Progenitor cell of endocrine pancreas (in vitro differentiated cells): ENCODE data around the gene SURF2. TPM values are rescaled to one million over a fixed set of nuclear protein-coding genes. Genes with fewer than 3 reads are reported as not detected.
A peak's percentile ranks its signal among the peaks of the same experiment; 100 is the strongest.
"Not testable (repeated sequence)": the region's sequence is repeated elsewhere in the genome, so short reads cannot be mapped to it uniquely, and the experiment has no call there.

Source experiments
- DNase-seq: peaks from one replicate; pipeline ENCODE4 v3.0.0; 2021; ENCODE audit warnings: low spot score; ENCODE audit not compliant: unreplicated experiment
- H3K27ac Mint-ChIP-seq: 2 replicates; pipeline ENCODE4 v1.8.0; 2021; ENCODE audit warnings: mild to moderate bottlenecking, moderate library complexity, mixed read lengths
- H3K27me3 Mint-ChIP-seq: 2 replicates; pipeline ENCODE4 v1.8.0; 2021; ENCODE audit warnings: mixed read lengths
- H3K36me3 Mint-ChIP-seq: 2 replicates; pipeline ENCODE4 v1.8.0; 2022; ENCODE audit warnings: mixed read lengths; ENCODE audit not compliant: insufficient read depth
- H3K4me1 Mint-ChIP-seq: 2 replicates; pipeline ENCODE4 v1.8.0; 2021; ENCODE audit warnings: low read depth, mixed read lengths
- H3K4me3 Mint-ChIP-seq: 2 replicates; pipeline ENCODE4 v1.8.0; 2021; ENCODE audit warnings: low read depth, mild to moderate bottlenecking, moderate library complexity, mixed read lengths
- H3K9me3 Mint-ChIP-seq: 2 replicates; pipeline ENCODE4 v1.8.0; 2021; ENCODE audit warnings: low read depth, mixed read lengths
- total RNA-seq: library from RNA; stranded (reverse); gene quantifications from 2 replicates; pipeline ENCODE4 v1.2.1, GENCODE V29; 2021
- TF ChIP-seq, protein P1 (sequence below): fragments of 200-600 bp; sonication (generic); IDR thresholded peaks from one replicate; pipeline ENCODE4 v1.5.0; 2021; ENCODE audit warnings: antibody characterized with exemption, mild to moderate bottlenecking; ENCODE audit not compliant: unreplicated experiment

Gene SURF2
- total RNA-seq, 1 donor from 2014 or later: 19.8 TPM

DNA sequence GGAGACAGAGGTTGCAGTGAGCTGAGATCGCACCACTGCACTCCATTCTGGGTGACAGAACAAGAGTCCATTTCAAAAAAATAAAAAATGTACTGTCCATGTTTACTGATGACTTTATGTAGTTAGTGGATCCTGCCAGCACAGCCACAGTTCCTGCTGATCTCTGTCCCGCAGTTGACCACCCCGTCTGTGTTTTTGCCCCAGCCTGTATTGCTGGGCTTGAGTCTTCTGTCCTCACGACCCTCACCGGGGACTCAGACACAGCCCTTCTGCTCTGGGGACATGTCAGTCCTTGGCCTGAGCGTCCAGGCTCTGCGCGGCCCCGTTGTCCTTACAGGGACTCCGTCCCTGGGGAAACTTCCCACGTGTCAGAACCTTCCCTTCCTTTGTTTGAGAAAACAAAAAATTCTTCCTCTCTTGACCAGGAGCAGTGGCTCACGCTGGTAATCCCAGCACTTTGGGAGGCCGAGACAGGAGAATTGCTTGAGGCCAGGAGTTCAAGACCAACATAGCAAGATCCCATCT is 34.9 kb upstream of the SURF2 start:
- H3K27ac Mint-ChIP-seq: no peak overlapping the region
- no peaks in the 10 kb centered on the region for H3K4me1 Mint-ChIP-seq
- no peak for DNase-seq
- TF ChIP-seq, protein P1, sequence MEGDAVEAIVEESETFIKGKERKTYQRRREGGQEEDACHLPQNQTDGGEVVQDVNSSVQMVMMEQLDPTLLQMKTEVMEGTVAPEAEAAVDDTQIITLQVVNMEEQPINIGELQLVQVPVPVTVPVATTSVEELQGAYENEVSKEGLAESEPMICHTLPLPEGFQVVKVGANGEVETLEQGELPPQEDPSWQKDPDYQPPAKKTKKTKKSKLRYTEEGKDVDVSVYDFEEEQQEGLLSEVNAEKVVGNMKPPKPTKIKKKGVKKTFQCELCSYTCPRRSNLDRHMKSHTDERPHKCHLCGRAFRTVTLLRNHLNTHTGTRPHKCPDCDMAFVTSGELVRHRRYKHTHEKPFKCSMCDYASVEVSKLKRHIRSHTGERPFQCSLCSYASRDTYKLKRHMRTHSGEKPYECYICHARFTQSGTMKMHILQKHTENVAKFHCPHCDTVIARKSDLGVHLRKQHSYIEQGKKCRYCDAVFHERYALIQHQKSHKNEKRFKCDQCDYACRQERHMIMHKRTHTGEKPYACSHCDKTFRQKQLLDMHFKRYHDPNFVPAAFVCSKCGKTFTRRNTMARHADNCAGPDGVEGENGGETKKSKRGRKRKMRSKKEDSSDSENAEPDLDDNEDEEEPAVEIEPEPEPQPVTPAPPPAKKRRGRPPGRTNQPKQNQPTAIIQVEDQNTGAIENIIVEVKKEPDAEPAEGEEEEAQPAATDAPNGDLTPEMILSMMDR: no peak
- H3K9me3 Mint-ChIP-seq: peaks cover 5% of the 10 kb centered on the region
- peaks cover 6% of the 10 kb centered on the region for H3K27me3 Mint-ChIP-seq
- no peak overlapping the region for H3K4me3 Mint-ChIP-seq
- no peaks in the 10 kb centered on the region for H3K36me3 Mint-ChIP-seq

DNA sequence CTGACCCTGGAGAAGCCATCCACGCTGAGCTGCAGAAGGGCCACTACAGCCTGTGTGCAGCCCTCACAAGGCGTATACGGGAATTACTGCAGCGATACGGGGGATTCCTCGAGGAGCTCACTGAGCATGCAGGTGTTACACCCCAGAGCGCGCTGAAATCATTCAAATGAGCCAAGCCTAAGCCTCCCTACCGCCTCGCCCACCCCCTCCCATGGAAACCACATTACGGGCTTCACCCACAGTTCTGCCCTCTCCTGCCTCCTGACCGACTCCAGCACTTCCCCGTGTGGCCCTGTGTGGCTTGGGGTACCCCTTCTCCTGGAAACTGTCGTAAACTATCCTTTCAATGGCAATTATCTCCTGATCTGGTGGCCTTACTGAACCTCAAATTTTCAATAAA is 33.6 kb upstream of the SURF2 start:
- DNase-seq: no peak
- Mint-ChIP-seq H3K27me3 (peaks cover 2% of the 10 kb centered on the region), H3K27ac (peak overlapping the region; percentile 33)

DNA sequence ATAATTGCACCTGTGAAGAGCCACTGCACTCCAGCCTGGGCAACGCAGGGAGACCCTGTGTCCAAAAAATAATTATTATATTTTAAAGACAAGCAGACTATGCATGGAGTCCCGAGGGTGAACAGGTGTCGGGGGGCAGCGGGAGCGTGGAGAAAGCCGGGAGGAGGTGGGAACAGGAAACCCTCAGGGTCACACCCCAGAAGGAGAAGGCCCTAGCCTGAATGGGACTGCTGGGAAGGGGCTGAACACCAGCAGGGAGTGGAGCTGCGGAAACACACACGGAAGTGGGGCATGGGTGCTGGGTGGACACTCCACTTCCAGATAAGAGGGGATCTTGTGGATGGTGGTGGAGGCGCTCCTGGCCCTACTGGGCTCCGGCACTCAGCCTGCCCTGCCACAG is 33.1 kb upstream of the SURF2 start:
- peaks cover 2% of the 10 kb centered on the region for H3K27me3 Mint-ChIP-seq
- no peak for DNase-seq
- H3K27ac Mint-ChIP-seq: no peak overlapping the region
- TF ChIP-seq, protein P1: no peak
- H3K4me3 Mint-ChIP-seq: no peak overlapping the region
- H3K9me3 Mint-ChIP-seq: peaks cover 5% of the 10 kb centered on the region
- H3K4me1 Mint-ChIP-seq: no peaks in the 10 kb centered on the region
- H3K36me3 Mint-ChIP-seq: no peaks in the 10 kb centered on the region

More for the DNA sequence above, 33.6 kb upstream of the SURF2 start:
- peaks cover 5% of the 10 kb centered on the region for H3K9me3 Mint-ChIP-seq
- TF ChIP-seq, protein P1: no peak
- no peaks in the 10 kb centered on the region for H3K36me3 Mint-ChIP-seq
- no peaks in the 10 kb centered on the region for H3K4me1 Mint-ChIP-seq
- H3K4me3 Mint-ChIP-seq: no peak overlapping the region

DNA sequence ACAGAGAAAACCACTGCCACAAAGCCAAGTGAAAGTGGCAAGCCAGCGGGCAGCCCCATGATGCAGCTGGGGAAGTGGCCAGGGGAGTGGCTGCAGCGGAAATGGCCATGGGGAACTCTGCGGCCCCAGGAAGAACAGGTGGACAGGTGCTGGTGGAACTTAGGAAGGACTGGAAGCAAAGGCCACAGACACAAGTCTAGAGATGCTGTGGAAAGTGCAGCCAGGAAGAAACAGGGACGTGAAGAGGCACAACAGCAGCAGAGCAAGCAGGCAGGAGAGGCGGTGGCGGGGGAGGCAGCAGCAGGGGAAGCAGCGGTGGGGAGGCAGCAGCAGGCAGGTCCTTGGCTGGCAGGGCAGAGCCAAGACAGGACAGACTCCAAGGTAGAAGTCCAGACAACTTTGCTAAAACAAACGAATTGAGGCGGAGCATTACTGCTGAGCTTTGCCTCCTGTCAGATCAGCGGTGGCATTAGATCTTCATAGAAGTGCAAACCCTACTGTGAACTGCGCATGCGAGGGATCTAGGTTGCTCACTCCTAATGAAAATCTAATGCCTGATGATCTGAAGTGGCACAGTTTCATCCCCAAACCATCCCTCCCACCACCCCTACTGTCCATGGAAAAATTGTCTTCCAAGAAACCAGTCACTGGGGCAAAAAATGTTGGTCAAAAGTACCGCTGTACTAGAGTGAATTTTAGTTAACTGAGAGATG is 32.2 kb upstream of the SURF2 start:
- H3K36me3 Mint-ChIP-seq: peaks cover 9% of the 10 kb centered on the region
- no peaks in the 10 kb centered on the region for H3K4me1 Mint-ChIP-seq
- H3K27ac Mint-ChIP-seq: no peak overlapping the region
- TF ChIP-seq, protein P1: no peak
- DNase-seq: no peak
- H3K27me3 Mint-ChIP-seq: peaks cover 2% of the 10 kb centered on the region
- peaks cover 14% of the 10 kb centered on the region for H3K9me3 Mint-ChIP-seq
- H3K4me3 Mint-ChIP-seq: no peak overlapping the region

DNA sequence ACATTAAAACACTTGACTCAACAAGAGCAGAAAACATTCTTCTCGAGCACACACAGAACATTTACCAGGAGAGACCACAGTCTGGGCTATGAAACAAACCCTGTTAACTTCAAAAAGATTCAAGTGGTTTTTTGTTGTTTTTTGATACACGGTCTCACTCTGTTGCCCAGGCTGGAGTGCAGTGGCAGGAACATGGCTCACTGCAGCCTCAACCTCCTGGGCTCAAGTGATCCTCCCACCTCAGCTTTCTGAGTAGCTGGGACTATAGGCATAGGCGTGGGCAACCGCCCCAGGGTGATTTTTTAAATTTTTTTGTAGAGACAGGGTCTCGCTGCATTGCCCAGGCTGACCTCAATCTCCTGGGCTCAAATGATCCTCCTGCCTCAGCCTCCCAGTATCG is 29.3 kb upstream of the SURF2 start:
- not testable (repeated sequence) for H3K4me3 Mint-ChIP-seq, H3K27me3 Mint-ChIP-seq, H3K27ac Mint-ChIP-seq, H3K4me1 Mint-ChIP-seq, DNase-seq
- peaks cover 20% of the 10 kb centered on the region for H3K36me3 Mint-ChIP-seq
- H3K9me3 Mint-ChIP-seq: peaks cover 14% of the 10 kb centered on the region

DNA sequence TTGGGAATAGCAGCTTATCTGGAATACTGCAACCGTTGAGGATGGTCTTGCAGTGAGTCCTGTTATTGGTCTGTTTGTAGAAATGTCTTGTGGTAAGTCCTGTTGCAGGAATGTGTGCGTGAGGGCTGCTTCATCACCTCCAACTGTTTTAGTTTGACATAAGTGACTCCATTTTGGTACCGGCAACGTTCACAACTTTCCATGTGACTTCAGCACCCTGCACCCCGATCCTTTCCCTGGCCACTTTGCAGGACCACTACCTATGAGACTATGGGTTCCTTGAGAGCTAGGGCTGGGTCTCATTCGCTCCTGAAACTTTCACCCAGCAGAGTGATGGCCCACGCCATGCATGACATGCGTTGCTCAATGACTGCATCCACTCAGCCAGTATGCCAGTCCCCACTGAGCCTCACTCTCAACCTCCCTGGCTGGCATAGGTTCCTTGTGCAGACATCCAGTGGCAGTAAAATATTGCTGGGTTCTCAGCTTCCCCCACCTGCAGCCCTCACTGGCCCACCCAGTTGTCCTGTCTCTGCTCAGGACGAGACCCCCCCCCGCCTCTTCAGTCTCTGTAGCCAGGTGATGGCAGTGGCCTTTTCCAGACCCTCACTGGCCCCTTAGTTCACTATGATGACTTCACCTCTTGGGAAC is 28.4 kb upstream of the SURF2 start:
- peaks cover 14% of the 10 kb centered on the region for H3K9me3 Mint-ChIP-seq
- no peak overlapping the region for H3K27ac Mint-ChIP-seq
- H3K4me1 Mint-ChIP-seq: no peaks in the 10 kb centered on the region
- no peak for DNase-seq
- TF ChIP-seq, protein P1: no peak
- H3K4me3 Mint-ChIP-seq: no peak overlapping the region
- H3K27me3 Mint-ChIP-seq: peaks cover 2% of the 10 kb centered on the region
- peaks cover 22% of the 10 kb centered on the region for H3K36me3 Mint-ChIP-seq
